Putamen (tissue), 1 donor: ENCODE data around the gene ELF5.

Experiments
- DNase-seq: peaks from one replicate; pipeline ENCODE4 v3.0.0-alpha.2; 2016; ENCODE audit warnings: low spot score

ELF5 gene

GRCh38 chr11:34522188-34522587 is 8.6 kb upstream of the ELF5 start:
- no peak for DNase-seq

- no peak for DNase-seq
These were observed 7.7 kb upstream of the ELF5 start for GRCh38 chr11:34521265-34521664.

GRCh38 chr11:34519595-34520235 is 6.1 kb upstream of the ELF5 start:
- DNase-seq, result no peak

GRCh38 chr11:34516247-34517040 is 2.9 kb upstream of the ELF5 start:
- DNase-seq, result no peak

- DNase-seq, result no peak
These were observed 1.0 kb upstream of the ELF5 start for GRCh38 chr11:34514597-34514996.

- DNase-seq, result peak; percentile 51
These were observed 533 bp downstream of the ELF5 start for GRCh38 chr11:34512840-34513681.

GRCh38 chr11:34510673-34511072 is 2.9 kb downstream of the ELF5 start:
- no peak for DNase-seq

- DNase-seq, result no peak
These were observed 3.4 kb downstream of the ELF5 start for GRCh38 chr11:34510218-34510617.

GRCh38 chr11:34509336-34509876 is 4.2 kb downstream of the ELF5 start:
- no peak for DNase-seq

GRCh38 chr11:34508524-34508923 is 5.1 kb downstream of the ELF5 start:
- no peak for DNase-seq

- DNase-seq, result no peak
These were observed 6.0 kb downstream of the ELF5 start for GRCh38 chr11:34507610-34508009.

GRCh38 chr11:34507156-34507555 is 6.4 kb downstream of the ELF5 start:
- no peak for DNase-seq

- no peak for DNase-seq
These were observed 7.7 kb downstream of the ELF5 start for GRCh38 chr11:34505874-34506273.

GRCh38 chr11:34502949-34503348 is 10.6 kb downstream of the ELF5 start:
- no peak for DNase-seq

GRCh38 chr11:34501949-34502348 is 11.6 kb downstream of the ELF5 start:
- no peak for DNase-seq

- no peak for DNase-seq
These were observed 12.1 kb downstream of the ELF5 start for GRCh38 chr11:34501500-34501899.

GRCh38 chr11:34499719-34500500 is 13.7 kb downstream of the ELF5 start:
- DNase-seq, result no peak

- DNase-seq, result no peak
These were observed 17.7 kb downstream of the ELF5 start for GRCh38 chr11:34495724-34496377.

- DNase-seq, result no peak
These were observed 18.3 kb downstream of the ELF5 start for GRCh38 chr11:34495239-34495723.

- no peak for DNase-seq
These were observed 19.5 kb downstream of the ELF5 start for GRCh38 chr11:34493926-34494595.
